ENCODE results near the gene EIF4G3. TPM values are rescaled to one million over a fixed set of nuclear protein-coding genes. Genes with fewer than 3 reads are reported as not detected.
A peak's percentile ranks its signal among the peaks of the same experiment; 100 is the strongest.

Gene EIF4G3
- total RNA-seq, 1 donor from 2014 or later, result 39.3 TPM

GRCh38 chr1:21069549-21069948, 107.1 kb downstream of the EIF4G3 start:
- Histone ChIP-seq H3K27me3 (no peaks in the 10 kb centered on the region), H3K27ac (peak overlapping the region; percentile 47), H3K9me3 (no peaks in the 10 kb centered on the region), H3K36me3 (no peaks in the 10 kb centered on the region), H3K4me1 (peaks cover 10% of the 10 kb centered on the region), H3K4me3 (no peak overlapping the region)
- intact Hi-C loops (cut with DNase I), result no loop called here
- TF ChIP-seq POLR2A (IDR thresholded peaks at IDR 0.05) (no peak), POLR2AphosphoS5 (IDR thresholded peaks at IDR 0.05; ENCODE audit: insufficient read depth in 1 of 2, low read depth in 1 of 2) (no peak)
- TF ChIP-seq, protein P1, sequence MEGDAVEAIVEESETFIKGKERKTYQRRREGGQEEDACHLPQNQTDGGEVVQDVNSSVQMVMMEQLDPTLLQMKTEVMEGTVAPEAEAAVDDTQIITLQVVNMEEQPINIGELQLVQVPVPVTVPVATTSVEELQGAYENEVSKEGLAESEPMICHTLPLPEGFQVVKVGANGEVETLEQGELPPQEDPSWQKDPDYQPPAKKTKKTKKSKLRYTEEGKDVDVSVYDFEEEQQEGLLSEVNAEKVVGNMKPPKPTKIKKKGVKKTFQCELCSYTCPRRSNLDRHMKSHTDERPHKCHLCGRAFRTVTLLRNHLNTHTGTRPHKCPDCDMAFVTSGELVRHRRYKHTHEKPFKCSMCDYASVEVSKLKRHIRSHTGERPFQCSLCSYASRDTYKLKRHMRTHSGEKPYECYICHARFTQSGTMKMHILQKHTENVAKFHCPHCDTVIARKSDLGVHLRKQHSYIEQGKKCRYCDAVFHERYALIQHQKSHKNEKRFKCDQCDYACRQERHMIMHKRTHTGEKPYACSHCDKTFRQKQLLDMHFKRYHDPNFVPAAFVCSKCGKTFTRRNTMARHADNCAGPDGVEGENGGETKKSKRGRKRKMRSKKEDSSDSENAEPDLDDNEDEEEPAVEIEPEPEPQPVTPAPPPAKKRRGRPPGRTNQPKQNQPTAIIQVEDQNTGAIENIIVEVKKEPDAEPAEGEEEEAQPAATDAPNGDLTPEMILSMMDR (IDR thresholded peaks at IDR 0.05), result no peak
- DNase-seq (ENCODE audit: extremely low spot score in 2 of 2), result no peak

DNA sequence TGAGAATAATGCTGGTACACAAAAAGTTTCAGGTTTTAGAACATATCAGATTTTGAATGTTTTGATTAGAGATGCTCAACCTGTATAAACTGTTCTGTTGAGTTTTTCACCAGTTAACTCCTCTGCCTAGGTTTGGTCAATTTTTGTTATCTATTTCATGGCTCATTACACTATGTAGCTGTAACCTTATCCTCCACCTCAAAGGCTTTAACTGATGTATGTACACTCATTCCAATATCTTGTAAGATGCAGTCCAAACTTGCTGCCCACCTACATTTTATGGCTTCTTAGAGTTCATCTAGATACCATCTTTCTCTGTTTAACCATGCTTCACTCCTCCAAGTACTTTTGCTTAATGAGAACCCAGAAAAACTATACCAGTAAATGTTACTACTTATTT, 107.8 kb downstream of the EIF4G3 start:
- Histone ChIP-seq H3K36me3 (no peaks in the 10 kb centered on the region), H3K4me3 (no peak overlapping the region), H3K4me1 (peaks cover 10% of the 10 kb centered on the region), H3K27me3 (no peaks in the 10 kb centered on the region), H3K27ac (peak overlapping the region; percentile 47), H3K9me3 (no peaks in the 10 kb centered on the region)
- intact Hi-C loops (cut with DNase I), result no loop called here
- TF ChIP-seq POLR2AphosphoS5 (IDR thresholded peaks at IDR 0.05; ENCODE audit: insufficient read depth in 1 of 2, low read depth in 1 of 2), result no peak
- no peak for DNase-seq (ENCODE audit: extremely low spot score in 2 of 2)

- TF ChIP-seq POLR2A (IDR thresholded peaks at IDR 0.05) (no peak), POLR2AphosphoS5 (IDR thresholded peaks at IDR 0.05; ENCODE audit: insufficient read depth in 1 of 2, low read depth in 1 of 2) (no peak)
- TF ChIP-seq, protein P1 (IDR thresholded peaks at IDR 0.05), result no peak
- Histone ChIP-seq H3K4me3 (no peak overlapping the region), H3K4me1 (peaks cover 10% of the 10 kb centered on the region), H3K36me3 (no peaks in the 10 kb centered on the region), H3K27me3 (no peaks in the 10 kb centered on the region), H3K9me3 (no peaks in the 10 kb centered on the region), H3K27ac (no peak overlapping the region)
- no peak for DNase-seq (ENCODE audit: extremely low spot score in 2 of 2)
- intact Hi-C loops (cut with DNase I), result no loop called here
Observed at GRCh38 chr1:21067551-21068227, 109.0 kb downstream of the EIF4G3 start.

DNA sequence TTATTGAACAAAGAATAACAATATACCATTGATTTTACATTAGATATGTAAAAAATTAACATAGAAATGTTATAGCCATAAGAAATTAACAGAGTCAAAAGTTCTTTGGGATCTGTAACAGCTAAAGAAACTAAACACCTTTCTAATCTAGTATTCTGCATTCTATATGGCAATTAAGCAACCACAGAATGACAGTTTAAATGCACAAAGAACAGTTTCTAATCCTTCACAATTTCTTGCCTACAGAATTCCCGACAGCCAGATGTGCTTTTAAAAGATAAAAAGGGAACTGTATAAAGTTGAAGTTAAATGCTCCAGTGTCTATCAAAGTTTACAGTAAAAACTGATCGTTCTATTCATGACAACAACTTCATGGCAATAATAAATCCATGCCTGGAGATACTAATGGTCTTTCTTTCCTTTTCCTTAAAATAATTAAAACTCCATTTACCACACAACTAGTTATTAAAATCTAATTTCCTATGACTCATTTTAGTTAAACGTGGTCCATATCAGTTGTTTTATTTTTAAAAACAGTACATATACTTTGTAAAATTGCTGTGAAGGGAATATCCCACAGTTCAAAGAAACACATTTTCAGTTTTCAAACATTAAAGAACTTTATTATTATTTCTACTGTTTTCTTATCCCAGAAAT, 110.2 kb downstream of the EIF4G3 start:
- Histone ChIP-seq H3K27me3 (no peaks in the 10 kb centered on the region), H3K9me3 (no peaks in the 10 kb centered on the region), H3K27ac (no peak overlapping the region), H3K4me3 (no peak overlapping the region), H3K4me1 (peaks cover 10% of the 10 kb centered on the region), H3K36me3 (no peaks in the 10 kb centered on the region)
- intact Hi-C loops (cut with DNase I), result no loop called here
- no peak for TF ChIP-seq POLR2A (IDR thresholded peaks at IDR 0.05)
- TF ChIP-seq, protein P1 (IDR thresholded peaks at IDR 0.05), result no peak
- TF ChIP-seq POLR2AphosphoS5 (IDR thresholded peaks at IDR 0.05; ENCODE audit: insufficient read depth in 1 of 2, low read depth in 1 of 2), result no peak
- DNase-seq (ENCODE audit: extremely low spot score in 2 of 2), result no peak

GRCh38 chr1:21065851-21066250, 110.8 kb downstream of the EIF4G3 start:
- no peak for TF ChIP-seq POLR2AphosphoS5 (IDR thresholded peaks at IDR 0.05; ENCODE audit: insufficient read depth in 1 of 2, low read depth in 1 of 2)
- TF ChIP-seq POLR2A (IDR thresholded peaks at IDR 0.05), result no peak
- Histone ChIP-seq H3K36me3 (no peaks in the 10 kb centered on the region), H3K9me3 (no peaks in the 10 kb centered on the region), H3K27ac (no peak overlapping the region), H3K4me3 (no peak overlapping the region), H3K4me1 (peaks cover 10% of the 10 kb centered on the region), H3K27me3 (no peaks in the 10 kb centered on the region)
- intact Hi-C loops (cut with DNase I), result no loop called here
- no peak for DNase-seq (ENCODE audit: extremely low spot score in 2 of 2)

DNA sequence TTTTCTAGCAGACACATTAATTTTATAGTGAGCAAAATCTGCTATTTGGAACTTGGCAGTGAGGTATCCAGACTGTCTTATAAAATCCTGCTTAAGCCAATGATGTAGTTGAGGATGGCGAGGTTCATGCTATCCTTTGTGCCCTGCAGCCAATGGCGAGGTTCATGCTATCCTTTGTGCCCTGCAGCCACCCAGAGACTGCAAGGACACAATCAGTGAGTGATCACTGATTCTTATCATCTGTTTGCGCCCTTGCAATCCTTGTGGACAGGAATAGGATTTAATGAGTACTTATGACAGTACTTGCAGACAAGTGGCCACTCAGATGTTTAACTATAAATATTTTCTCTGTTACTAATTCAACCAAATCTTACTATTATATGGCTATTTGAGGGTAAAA, 112.6 kb downstream of the EIF4G3 start:
- no peak for DNase-seq (ENCODE audit: extremely low spot score in 2 of 2)
- H3K4me3 ChIP-seq, result no peak overlapping the region
- intact Hi-C loops (cut with DNase I), result no loop called here
- peaks cover 5% of the 10 kb centered on the region for H3K4me1 ChIP-seq
- TF ChIP-seq POLR2A (IDR thresholded peaks at IDR 0.05) (no peak), POLR2AphosphoS5 (IDR thresholded peaks at IDR 0.05; ENCODE audit: insufficient read depth in 1 of 2, low read depth in 1 of 2) (no peak)
- TF ChIP-seq, protein P1 (IDR thresholded peaks at IDR 0.05), result no peak
- no peaks in the 10 kb centered on the region for H3K27me3 ChIP-seq
- no peaks in the 10 kb centered on the region for H3K9me3 ChIP-seq
- H3K36me3 ChIP-seq, result no peaks in the 10 kb centered on the region
- H3K27ac ChIP-seq, result no peak overlapping the region
